ENCODE results near the gene SGIP1.

- TF ChIP-seq CTCF (IDR thresholded peaks at IDR 0.05) (no peak), EP300 (IDR thresholded peaks at IDR 0.05) (no peak)
Measured at GRCh38 chr1:66575739-66576138, 41.8 kb downstream of the SGIP1 start.
